GM18499 (cell line): Measurements from ENCODE around the gene TUBB4A.

Experiments used
- ATAC-seq: cut with Tn5 transposase; IDR thresholded peaks from one replicate; pipeline ENCODE4 v1.9.1; 2021; ENCODE audit warnings: moderate number of reproducible peaks; ENCODE audit not compliant: insufficient read depth, unreplicated experiment

Gene TUBB4A

DNA sequence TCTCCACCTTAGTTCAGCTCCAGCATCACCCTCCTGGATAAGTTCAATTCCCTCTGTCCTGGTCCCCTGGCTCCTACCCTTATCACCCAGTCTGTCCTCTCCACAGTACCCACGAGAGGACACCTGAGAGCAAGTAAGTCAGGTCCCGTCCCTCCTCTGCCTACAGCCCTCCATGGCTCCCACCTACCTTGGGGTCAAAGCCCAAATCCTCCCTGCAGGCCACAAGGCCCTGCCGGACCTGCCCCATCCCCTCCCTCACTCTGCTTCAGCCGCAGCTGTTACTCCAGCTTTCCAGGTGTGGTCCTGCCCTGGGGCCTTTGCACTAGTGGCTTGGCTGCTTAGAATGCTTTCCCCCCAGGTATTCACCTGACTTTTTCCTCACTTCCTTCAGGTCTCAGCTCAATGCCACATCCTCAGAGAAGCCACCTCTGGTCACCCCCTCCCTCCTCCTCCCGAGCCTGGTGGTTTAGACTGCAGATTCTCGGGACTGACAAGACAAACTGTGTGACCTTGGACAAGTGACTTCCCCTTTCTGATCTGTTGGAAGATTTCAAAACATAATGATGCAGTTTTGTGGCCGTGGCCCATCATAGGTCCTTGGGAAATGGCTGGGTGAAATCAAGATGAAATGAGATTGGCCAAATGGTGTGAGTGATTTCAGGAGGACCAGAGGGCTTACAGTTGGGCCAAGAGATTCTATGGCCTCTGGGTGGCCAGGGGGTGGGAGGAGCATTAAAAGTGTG lies 3.6 kb downstream of the TUBB4A start:
- no peak for ATAC-seq

DNA sequence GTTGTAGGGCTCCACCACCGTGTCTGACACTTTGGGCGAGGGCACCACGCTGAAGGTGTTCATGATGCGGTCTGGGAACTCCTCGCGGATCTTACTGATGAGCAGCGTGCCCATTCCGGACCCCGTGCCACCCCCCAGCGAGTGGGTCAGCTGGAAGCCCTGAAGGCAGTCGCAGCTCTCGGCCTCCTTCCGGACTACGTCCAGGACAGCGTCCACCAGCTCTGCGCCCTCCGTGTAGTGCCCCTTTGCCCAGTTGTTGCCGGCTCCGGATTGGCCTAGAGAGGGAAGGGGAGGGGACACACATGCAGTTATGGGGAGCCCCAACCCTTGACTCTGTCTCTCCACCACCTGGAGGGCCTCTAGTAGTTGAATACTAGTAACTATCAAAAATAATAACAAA lies 6.2 kb downstream of the TUBB4A start:
- ATAC-seq = no peak

DNA sequence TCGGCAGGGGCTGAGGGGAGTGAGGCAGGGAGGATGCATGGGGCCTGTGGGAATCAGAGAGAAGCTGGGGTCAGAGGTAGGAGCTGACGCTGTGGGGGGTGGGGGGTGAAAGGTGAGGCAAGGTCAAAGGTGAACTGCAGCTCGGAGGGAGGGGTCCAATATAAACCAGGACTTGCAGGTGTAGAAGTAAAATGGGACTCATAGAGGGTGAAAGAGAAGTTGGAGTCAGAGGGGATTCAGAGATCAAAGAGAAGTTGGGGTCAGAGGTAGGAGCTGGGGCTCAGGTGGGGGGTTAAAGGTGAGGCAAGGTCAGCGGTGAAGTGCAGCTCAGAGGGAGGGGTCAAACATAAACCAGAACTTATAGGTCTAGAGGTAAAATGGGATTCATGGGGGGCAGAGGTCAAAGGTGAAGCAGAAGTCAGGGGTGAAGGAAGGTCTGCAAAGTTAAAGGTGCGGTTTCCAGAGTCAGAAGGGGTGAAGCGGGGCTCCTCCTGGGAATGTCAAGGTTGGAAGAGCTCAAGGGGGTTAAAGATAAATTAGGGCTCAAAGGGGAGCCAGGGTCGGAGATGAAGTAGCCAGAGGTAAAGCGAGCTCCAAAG lies 7.6 kb downstream of the TUBB4A start:
- no peak for ATAC-seq

DNA sequence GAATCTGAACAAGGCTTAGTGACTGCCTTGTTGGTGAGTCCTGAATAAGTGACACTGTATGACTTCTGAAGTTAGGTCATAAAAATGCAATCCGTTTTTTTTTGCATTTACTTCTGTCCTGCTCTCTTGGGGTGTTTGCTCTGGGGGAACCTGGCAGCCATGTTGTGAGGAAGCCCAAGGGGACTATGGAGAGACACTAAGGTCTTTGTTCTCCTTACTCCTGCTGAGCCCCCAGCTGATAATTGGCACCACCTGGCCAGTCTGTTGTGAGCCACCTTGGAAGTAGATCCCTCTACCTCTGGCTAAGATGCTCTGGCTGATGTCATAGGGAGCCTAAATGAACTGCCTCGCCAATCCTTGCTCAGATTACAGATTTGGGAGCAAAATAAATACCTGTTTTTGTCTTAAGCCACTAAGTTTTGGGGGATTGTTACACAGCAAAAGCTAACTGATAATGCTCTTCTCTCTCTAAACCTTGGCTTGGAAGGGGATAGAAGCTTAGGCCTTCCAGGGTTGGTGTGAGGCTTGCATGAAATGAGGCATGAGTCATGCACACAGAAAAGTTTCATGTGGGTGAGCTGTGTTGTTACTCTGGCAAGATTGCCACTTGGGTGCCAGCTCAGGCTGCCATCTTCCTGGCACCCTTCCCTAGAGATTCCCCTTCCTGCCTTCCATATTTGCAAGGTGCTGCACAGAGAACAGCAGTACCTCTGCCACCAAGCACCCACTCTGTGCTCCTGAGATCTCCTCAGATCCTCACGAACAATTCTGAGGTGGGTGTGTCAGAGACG lies 10.1 kb downstream of the TUBB4A start:
- no peak for ATAC-seq

DNA sequence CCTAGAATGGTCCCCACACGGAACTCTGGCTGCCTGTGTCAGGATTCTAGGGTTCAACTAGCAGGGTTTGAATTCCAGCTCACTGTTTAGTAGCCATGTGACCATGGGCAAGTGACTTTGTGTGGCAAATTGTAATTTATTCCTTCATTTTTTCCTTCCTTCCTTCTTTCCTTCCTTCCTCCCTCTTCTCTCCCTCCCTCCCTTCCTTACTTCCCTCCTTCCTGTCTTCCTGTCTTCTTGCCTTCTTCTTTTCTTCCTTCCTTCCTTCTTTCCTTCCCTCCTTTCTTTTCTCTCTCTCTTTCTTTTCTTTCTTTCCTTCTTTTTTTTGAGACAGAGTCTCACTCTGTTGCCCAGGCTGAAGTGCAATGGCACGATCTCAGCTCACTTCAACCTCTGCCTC lies 12.0 kb downstream of the TUBB4A start:
- no peak for ATAC-seq

DNA sequence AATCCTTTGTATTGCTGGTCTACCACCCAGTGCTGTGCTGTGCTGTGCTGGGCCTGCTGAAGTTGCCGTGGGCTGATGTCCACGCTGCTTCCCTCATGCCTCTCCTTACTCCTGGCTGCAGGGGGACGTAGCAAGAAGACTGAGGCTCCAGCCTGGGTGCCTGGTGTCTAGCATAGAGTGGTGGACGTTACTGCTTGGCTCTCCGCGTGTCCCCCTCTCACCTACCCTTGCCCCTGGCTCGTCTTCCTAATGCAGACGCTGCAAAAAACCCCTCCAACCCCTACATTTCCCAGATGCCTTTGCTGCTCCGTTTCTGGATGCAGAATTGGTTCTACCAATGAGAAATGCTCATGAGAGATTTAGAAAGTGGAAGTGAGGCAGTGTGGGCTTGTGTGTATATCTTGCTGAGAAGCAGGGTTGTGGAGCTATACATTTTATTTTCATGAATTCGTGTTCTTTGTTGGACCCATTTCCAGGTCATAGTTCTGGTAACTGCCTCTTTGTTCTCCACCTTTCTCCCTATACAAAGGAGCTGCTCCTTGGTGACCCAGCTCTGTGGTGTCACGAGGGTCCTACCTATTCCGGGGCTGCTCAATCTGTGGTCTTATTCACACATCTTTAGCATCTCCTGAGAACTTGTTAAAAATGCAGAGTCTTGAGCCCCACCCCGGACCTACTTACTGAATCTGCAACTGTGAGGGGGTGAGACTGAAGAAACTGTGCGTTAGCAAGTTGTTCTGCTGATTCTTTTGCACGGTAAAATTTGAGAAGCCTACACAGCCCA lies 12.6 kb downstream of the TUBB4A start:
- no peak for ATAC-seq

DNA sequence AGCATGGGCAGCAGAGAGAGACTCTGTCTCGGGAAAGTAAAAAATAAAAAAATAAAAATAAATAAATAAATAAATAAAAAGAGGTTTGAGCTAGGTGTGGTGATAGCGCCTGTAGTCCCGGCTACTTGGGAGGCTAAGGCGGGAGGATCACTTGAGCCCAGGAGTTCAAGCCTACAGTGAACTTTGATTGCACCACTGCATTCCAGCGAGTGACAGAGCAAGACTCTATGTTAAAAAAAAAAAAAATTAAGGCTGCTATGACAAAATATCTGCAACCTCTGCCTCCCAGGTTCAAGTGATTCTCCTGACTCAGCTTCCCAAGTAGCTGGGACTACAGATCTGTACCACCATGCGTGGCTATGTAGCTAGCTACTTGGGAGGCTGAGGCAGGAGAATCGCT lies 17.3 kb downstream of the TUBB4A start:
- ATAC-seq = no peak

DNA sequence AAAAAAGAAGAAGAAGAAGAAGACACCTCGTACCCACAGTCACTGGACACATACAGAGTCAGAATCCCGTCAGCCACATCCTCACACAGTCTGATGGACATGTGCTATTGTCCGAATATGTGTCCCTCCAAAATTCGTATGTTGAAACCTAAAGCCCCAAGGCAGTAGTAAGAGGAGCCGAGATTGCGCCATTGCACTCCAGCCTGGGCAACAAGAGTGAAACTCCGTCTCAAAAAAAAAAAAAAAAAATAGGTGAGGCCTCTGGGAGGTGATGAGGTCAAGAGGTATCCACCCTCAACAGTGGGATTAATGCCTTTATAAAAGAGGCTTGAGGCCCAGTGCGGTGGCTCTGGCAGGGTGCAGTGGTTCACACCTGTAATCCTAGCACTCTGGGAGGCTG lies 17.9 kb downstream of the TUBB4A start:
- ATAC-seq = no peak

DNA sequence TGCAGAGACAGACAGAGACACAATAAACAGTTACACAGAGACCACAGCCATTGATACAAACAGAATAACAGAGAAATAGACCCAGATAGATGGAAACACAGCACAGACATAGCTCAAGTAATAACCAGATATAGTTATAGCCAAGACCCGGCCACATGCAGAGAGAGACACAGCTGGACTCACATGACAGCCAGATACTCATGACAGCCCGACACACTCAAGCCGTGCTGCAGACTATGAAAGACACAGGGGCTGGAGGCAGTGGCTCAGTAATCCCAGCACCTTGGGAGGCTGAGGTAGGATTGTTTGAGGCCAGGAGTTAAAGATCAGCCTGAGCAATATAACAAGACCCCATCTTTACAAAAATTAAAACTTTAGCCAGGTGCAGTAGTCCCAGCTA lies 18.9 kb downstream of the TUBB4A start:
- ATAC-seq = no peak

DNA sequence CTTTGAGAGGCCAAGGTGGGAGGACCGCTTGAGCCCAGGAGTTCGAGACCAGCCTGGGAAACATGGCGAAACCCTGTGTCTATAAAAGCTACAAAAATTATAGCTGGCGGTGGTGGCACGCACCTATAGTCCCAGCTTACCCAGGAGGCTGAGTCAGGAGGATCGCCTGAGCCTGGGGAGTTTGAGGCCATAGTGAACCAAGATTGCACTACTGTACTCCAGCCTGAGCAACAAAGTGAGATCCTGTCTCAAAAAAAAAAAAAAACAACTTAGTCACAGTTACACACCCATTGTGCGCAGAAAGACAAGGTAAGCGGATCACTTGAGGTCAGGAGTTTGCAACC lies 19.8 kb downstream of the TUBB4A start:
- no peak for ATAC-seq

DNA sequence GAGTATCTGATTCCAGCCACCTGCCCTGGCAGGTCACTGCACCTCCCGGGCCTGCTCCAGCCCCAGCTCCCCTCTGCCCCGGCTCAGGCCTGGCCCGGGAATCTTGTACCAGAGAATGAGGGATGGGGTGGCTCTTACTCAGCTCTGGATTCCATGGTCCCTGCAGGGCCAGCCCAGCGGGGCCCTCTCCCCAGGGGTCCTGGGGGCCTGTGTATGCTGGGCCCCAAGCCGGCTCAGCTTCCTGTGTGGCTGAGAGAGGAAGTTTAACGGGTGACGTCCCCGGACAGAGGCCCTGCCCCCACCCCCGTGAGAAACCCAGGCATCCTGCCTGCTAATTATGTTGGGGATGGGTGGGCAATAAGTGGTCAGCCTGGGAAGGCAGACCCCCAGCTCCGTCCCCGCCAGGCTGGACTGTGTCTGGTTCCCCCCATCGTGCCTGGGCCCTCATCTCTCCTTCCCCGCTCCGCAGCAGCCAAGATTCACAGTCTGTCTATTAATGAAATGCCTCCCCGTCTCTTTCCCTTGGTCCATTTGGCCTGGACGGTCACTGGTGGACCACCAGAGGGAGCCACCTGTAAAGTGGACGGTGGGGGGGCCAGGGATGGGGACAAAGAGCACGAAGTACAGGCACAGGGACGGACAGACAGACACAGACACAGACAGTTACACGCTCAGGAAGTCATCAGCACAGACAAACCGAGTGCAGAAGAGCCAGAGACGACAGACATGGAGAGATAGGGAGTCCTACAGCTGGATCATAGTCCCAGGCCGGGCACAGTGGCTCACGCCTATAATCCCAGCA lies 20.4 kb downstream of the TUBB4A start, which contains the start of gene DENND1C:
Gene DENND1C (minus strand): TSS at position 247 of the 802 bp plus-strand sequence. CDS start 92 bp downstream, at position 155.
- ATAC-seq = no peak

DNA sequence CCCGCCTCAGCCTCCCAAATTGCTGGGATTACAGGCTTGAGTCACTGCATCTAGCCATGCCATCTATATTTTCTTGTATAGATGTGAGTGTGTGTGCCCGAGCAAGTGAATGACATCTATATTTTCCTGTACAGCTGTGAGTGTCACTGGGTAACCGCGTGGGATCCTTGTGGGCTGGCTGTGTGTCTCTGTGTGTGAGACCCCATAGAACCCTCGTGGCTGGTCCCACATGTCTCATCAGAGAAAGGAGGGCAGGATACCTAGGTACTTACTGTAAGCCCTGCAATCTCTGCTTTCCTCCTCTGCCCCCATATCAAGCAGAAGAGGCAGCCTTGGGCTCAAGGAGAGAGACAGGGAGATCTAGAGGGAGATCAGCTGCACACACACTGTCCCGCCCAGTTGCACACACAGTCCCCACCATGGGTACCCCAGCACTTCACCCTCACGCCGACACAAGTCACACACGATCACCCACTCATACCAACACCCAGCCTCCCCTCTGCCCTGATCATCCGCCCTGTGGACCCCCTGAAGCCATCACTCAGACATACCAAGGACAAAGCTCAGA lies 21.2 kb downstream of the TUBB4A start:
- ATAC-seq = no peak

DNA sequence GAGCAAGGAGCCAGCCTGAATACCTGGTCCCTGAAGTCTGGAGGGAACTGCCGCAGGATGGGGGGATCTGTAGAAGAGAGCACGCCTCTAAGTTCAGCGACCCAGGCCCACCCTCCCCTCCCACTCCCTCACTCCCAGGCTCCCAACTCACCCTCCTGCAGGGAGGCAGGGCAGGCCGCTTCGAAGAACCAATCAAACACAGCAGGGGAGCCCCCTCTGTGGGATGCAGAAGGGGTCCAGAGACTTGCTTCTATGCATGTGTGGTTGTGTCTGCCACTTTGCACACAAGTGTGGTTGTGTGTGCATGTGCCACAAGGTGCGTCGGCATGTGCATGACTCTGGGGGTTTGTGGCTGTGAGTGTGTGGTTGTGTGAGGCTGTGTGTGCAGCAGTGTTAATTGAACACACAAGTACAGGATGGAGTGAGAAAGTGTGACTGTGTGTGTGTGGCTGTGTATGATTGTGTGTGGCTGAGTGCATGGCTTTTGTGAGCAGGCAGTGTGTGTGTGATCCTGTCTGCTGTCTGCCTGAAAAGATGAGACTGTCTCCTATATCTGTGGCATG lies 22.2 kb downstream of the TUBB4A start:
- no peak for ATAC-seq

DNA sequence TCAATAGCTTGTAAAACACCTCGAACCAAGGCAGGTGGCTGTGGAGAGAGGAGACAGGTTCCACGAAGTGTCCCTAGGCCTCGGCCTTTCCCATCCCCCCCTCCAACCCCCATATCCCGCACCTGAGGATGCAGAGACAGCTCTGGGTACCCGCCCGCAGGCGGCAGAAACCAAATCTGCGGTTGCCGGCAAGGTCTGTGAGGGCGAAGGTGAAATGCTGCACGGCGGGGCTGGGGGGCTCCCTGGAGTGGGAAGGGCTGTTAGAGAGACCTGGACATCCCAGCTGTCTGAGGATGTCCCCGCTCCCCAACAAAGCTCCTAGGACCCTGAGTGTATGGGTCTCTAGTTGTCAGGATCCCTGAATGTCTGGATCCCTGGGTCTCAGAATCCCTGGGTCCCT lies 23.3 kb downstream of the TUBB4A start:
- no peak for ATAC-seq

DNA sequence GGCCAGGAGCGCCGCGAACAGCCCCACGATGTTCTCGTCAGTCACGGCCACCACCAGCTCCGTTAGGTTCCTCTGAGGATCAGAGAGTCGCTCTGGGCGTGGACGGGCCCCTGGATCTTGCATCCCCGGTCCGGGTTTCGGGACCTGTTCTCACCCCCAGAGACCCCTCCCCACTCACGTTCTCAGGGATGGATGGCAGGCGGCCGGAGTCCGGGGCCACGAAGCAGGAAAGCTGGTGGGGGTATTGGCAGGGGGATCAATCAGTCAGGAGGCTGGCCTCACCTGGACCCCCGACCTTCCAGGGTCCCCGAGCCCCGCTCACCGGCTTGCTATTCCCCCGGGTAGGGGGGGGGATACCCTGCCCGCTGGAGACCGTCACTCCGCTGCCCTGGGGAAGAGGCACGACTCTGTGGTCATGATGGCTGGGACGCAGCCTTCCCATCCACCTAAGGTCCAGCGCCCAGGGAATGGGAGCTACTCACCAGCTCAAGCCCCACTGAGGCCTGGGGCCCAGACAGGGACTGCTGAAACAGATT lies 25.1 kb downstream of the TUBB4A start:
- ATAC-seq = no peak

DNA sequence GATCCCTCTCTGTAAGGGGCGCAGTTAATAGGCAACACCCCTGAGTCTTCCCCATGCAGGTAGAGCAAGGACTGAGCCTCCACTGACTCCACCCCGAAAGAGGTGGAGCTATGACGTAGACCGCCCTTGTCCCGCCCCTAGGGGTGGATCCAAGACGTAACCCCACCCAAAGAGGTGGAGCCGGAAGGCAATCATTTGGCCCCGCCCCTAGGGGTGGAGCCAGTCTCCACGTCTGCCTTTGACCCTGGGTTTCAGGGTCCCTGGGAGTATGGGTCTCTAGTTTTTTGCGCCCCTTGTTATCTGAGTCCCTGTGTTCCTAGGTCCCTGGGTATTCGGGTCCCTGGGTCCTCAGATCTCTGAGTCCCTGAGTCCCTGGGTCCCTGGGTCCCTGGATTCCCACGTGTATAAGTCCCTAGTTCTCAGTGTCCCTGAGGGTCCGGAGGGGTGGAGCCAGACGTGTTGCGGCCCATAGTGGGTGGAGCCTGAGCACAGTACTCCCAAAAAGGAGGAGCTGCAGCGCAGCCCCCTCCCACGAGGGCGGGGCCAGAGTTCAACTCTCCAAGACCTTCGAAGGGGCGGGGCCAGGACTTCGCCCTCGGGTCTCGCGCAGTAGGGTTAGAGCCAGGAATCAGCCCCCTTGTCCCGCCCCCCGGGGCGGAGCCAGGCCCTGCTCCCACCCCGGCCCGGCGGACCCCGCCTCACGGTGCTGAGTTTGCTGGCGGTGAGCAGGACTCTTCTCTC lies 25.8 kb downstream of the TUBB4A start:
- ATAC-seq = no peak

DNA sequence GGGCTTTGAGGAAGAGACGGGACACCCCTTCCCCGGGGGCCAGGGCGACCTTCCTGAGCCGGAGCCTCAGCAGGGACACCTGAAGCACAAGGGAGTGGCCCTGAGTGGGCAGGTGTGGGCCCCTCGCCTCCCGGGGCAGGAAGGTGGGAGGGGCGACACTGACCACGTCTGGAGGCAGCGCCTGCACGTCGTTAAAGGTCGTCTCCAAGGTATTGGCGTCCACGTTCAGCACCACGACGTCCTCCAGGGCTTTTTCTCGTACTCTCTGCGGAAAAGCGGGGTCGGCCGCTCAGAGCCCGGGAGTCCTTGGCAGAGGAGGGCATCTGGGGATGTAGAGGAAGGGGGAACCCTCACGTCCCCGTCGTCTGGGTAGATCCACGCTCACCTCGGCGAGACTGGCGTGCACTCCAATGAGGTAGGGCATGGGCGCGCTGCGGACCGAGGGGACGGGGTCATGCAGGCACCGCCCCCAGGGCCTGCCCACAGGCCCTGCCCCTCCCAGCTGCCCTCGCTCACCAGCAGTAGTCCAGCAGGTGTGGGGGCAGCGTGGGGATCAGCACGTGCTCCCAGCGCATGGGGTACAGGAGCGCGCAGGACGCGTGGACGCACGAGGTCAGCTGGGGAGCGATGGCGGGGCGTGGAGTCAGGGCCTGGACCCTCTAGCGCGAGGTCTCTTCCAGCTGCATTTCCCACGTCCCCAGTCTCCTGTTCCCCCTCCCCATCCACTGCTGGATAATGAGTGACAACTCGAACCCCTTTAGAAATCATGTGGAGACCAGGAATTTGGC lies 26.6 kb downstream of the TUBB4A start:
- ATAC-seq = no peak

DNA sequence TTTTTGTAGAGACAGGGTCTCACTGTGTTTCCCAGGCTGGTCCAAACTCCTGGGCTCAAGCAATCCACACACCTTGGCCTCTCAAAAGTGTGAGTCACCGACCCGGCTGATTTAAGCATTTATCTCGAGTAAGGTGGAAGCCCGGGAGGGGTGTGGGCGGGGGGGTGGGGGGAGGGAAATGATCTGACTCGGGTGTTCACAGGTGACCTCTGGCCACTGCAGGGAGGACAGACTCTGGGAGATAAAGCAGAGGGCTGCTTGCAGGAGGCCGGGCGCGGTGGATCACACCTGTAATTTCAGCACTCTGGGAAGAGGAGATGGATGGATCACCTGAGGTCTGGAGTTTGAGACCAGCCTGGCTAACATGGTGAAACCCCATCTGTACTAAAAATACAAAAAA lies 28.5 kb downstream of the TUBB4A start:
- ATAC-seq = no peak
